ACC112 (cell line): ENCODE measurements around the gene PRKN.

Source experiments
- H2AFZ ChIP-seq: fragments of 200-600 bp; sonication (generic); one replicate; pipeline ENCODE4 v1.6.0; 2017; ENCODE audit warnings: antibody characterized with exemption, low read length; ENCODE audit not compliant: unreplicated experiment
- H3K27ac ChIP-seq: fragments of 200-600 bp; sonication (generic); 2 replicates; pipeline ENCODE4 v1.5.1; 2014; ENCODE audit warnings: low read depth, mild to moderate bottlenecking, antibody characterized with exemption, low read length, moderate library complexity
- H3K27me3 ChIP-seq: fragments of 200-600 bp; sonication (generic); 2 replicates; pipeline ENCODE4 v1.6.1; 2014; ENCODE audit warnings: mild to moderate bottlenecking, antibody characterized with exemption, low read length, moderate library complexity, mixed read lengths; ENCODE audit not compliant: insufficient read depth
- H3K36me3 ChIP-seq: fragments of 200-600 bp; sonication (generic); 2 replicates; pipeline ENCODE4 v1.6.1; 2016; ENCODE audit warnings: mild to moderate bottlenecking, antibody characterized with exemption, low read length, moderate library complexity, mixed read lengths; ENCODE audit not compliant: insufficient read depth
- H3K4me1 ChIP-seq: fragments of 200-600 bp; sonication (generic); one replicate; pipeline ENCODE4 v1.6.1; 2016; ENCODE audit warnings: low read length, mixed read lengths; ENCODE audit not compliant: insufficient read depth, unreplicated experiment, control insufficient read depth
- H3K4me3 ChIP-seq: fragments of 200-600 bp; sonication (generic); 2 replicates; pipeline ENCODE4 v1.5.1; 2014; ENCODE audit warnings: mild to moderate bottlenecking, low read depth, low read length
- H3K79me2 ChIP-seq: fragments of 200-600 bp; sonication (generic); one replicate; pipeline ENCODE4 v1.6.0; 2016; ENCODE audit warnings: low read length; ENCODE audit not compliant: control insufficient read depth, unreplicated experiment, insufficient read depth

Gene PRKN

GRCh38 chr6:161407581-161407980 is 1320.0 kb downstream of the PRKN start:
- Histone ChIP-seq H3K4me1 (peaks cover 26% of the 10 kb centered on the region), H3K4me3 (no peak overlapping the region), H3K79me2 (no peaks in the 10 kb centered on the region), H3K27ac (peak overlapping the region; percentile 91), H3K27me3 (no peaks in the 10 kb centered on the region), H3K36me3 (no peaks in the 10 kb centered on the region), H2AFZ (peak overlapping the region; percentile 13)

DNA sequence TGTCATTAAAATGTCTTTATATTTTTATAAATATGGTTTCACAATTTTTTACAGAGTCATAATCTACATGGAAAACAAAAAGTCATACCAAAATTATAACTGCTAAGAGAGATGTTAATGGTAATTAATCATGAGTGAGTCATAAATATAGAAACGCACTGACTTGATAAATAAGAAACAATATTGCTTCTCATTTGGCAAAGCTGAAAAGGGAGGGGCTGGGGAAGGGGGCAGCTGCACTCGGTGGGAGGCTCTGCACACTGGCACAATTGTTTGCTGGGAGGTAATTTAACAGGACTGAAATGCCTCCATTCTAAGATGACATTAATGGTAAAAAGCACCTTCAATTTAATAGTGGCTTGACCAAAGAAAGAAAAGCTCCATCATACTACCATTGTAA is 1320.5 kb downstream of the PRKN start:
- peak overlapping the region; percentile 13 for H2AFZ ChIP-seq
- H3K4me1 ChIP-seq, result peaks cover 26% of the 10 kb centered on the region
- no peak overlapping the region for H3K4me3 ChIP-seq
- H3K36me3 ChIP-seq, result no peaks in the 10 kb centered on the region
- H3K27ac ChIP-seq, result peak overlapping the region; percentile 91
- H3K79me2 ChIP-seq, result no peaks in the 10 kb centered on the region
- H3K27me3 ChIP-seq, result no peaks in the 10 kb centered on the region

DNA sequence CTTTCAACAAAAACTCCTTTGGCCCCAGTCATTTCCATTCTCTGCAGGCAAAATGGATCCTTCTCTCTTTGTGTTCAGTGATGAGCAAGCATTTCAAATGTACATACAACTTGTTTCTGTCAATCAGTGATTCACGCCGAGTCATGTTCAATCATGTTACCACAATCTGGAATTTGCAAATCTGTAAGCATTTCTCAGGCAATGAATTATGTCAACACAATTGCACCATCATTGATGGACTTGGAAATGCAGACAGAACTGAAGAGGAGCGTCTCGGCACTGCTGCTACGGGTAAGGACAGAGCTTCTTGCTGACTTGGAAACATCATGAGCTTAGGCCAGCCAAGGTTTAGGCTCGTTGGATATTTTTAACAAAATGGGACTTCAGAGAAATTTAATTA is 1320.9 kb downstream of the PRKN start:
- Histone ChIP-seq H3K36me3 (no peaks in the 10 kb centered on the region), H3K4me1 (peaks cover 26% of the 10 kb centered on the region), H3K27me3 (no peaks in the 10 kb centered on the region), H2AFZ (peak overlapping the region; percentile 11), H3K79me2 (no peaks in the 10 kb centered on the region), H3K27ac (peak overlapping the region; percentile 91), H3K4me3 (peak overlapping the region; percentile 22; the same call in 1 of the 2 replicates)

DNA sequence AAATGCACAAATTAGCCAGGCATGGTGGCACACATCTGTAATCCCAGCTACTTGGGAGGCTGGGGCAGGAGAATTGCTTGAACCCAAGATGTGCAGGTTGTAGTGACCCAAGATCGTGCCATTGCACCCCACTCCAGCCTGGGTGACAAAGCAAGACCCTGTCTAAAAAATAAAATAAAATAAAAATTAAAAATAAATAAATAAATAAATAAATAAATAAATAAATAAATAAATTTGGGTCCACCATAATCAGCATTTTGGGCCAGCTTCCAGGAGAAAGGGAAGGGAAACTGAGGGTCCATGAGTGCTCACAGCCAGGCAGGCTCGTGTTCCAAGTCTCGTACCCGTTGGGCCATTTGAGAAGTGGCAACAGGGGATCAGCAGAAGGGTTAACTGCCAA is 1322.1 kb downstream of the PRKN start:
- H3K79me2 ChIP-seq, result no peaks in the 10 kb centered on the region
- no peaks in the 10 kb centered on the region for H3K36me3 ChIP-seq
- H3K4me1 ChIP-seq, result peaks cover 26% of the 10 kb centered on the region
- H3K27me3 ChIP-seq, result no peaks in the 10 kb centered on the region
- no peak overlapping the region for H3K27ac ChIP-seq
- no peak overlapping the region for H2AFZ ChIP-seq
- no peak overlapping the region for H3K4me3 ChIP-seq

DNA sequence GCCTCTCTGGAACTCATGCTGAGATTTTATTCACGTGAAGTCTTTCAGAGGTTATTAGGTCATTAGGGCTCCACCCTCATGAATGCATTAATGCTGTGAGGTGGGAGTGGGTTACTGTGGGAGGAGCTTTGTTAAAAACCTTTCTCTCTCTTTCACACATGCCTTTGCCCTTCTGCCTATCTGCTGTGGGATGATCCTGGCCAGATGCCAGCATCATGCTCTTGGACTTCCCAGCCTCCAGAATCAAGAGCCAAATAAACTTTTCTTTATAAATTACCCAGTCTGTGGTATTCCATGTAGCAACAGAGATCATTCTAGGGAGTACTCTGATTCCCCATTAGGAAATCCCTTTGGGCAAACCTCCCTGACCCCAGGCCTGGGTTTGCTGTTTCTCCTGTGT is 1323.8 kb downstream of the PRKN start:
- Histone ChIP-seq H3K36me3 (no peaks in the 10 kb centered on the region), H3K27me3 (no peaks in the 10 kb centered on the region), H3K4me3 (no peak overlapping the region), H3K79me2 (no peaks in the 10 kb centered on the region), H2AFZ (no peak overlapping the region), H3K4me1 (peaks cover 26% of the 10 kb centered on the region), H3K27ac (no peak overlapping the region)

DNA sequence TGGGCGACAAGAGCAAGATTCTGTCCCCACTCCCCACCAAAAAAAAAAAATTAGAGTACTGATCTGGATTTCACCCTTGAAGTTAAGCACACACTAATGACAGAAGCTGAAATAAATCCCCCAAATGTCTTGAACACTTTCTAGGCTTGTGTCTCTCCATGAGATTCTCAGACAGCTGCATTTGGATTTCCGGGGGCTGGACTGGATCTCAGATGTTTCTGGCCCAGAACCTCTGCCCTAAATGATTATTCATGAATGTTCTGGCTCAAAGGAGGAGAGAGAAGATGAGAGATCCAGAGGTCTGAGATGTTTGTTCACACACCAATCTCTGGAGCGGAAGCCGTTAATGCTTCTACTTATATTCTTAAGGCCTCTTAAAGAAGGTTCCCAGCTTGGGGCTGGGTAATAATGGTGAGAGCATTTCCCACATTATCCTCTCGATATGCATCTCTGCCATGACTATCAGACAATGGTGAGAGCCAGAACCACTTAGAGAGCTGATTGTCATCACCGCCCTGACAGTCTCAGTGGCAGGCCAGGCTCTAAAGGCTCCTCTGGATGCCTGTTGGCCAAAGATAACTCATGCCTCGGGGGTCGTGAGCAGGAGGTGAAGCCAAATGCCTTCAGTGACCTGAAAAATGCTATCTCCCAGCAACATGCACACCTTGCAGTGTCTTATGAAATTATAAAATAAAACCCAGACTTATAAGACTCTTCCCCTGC is 1325.8 kb downstream of the PRKN start:
- no peaks in the 10 kb centered on the region for H3K36me3 ChIP-seq
- no peaks in the 10 kb centered on the region for H3K27me3 ChIP-seq
- no peaks in the 10 kb centered on the region for H3K79me2 ChIP-seq
- H3K4me1 ChIP-seq, result peaks cover 10% of the 10 kb centered on the region
- no peak overlapping the region for H3K4me3 ChIP-seq
- no peak overlapping the region for H2AFZ ChIP-seq
- no peak overlapping the region for H3K27ac ChIP-seq

- Histone ChIP-seq H3K27ac (no peak overlapping the region), H3K4me3 (no peak overlapping the region), H3K36me3 (no peaks in the 10 kb centered on the region), H3K79me2 (no peaks in the 10 kb centered on the region), H2AFZ (no peak overlapping the region), H3K27me3 (no peaks in the 10 kb centered on the region), H3K4me1 (peaks cover 2% of the 10 kb centered on the region)
Measured at GRCh38 chr6:161400671-161401070, 1326.9 kb downstream of the PRKN start.

- Histone ChIP-seq H3K36me3 (no peaks in the 10 kb centered on the region), H3K27ac (no peak overlapping the region), H2AFZ (no peak overlapping the region), H3K27me3 (no peaks in the 10 kb centered on the region), H3K79me2 (no peaks in the 10 kb centered on the region), H3K4me3 (no peak overlapping the region), H3K4me1 (peaks cover 7% of the 10 kb centered on the region)
Measured at GRCh38 chr6:161396539-161396938, 1331.0 kb downstream of the PRKN start.

DNA sequence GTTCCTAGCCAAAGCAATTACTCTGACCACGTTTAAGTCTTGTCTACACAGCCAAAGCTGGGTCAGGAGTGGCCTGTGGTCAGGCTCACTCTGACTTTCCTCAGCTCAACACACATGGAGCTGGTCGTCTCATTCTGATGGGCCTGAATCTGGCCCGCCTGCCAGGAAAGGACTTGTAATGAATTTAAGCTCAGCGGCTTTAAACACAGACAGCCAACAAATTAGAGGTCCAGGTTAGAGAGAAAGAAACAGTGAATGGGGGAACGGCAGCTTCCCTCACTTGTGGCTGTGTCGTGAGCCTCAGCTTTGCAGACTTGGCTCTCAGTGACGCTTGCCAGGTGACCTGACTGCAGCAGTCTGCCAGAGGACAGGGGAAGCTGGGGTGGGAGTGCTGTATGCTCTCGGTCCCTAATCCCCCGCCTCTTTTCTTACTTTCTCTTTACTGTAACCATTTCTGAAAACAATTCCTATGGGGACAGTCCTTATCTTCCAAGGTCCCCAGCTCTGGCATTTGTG is 1331.8 kb downstream of the PRKN start:
- no peak overlapping the region for H3K4me3 ChIP-seq
- H3K27me3 ChIP-seq, result no peaks in the 10 kb centered on the region
- no peak overlapping the region for H2AFZ ChIP-seq
- no peak overlapping the region for H3K27ac ChIP-seq
- no peaks in the 10 kb centered on the region for H3K79me2 ChIP-seq
- no peaks in the 10 kb centered on the region for H3K36me3 ChIP-seq
- H3K4me1 ChIP-seq, result peaks cover 7% of the 10 kb centered on the region

GRCh38 chr6:161394437-161394836 is 1333.1 kb downstream of the PRKN start:
- Histone ChIP-seq H3K27ac (no peak overlapping the region), H3K79me2 (no peaks in the 10 kb centered on the region), H3K36me3 (no peaks in the 10 kb centered on the region), H3K4me3 (peak overlapping the region; percentile 58), H2AFZ (peak overlapping the region; percentile 51), H3K4me1 (peaks cover 7% of the 10 kb centered on the region), H3K27me3 (no peaks in the 10 kb centered on the region)

GRCh38 chr6:161393839-161394364 is 1333.7 kb downstream of the PRKN start:
- Histone ChIP-seq H3K27me3 (no peaks in the 10 kb centered on the region), H3K79me2 (no peaks in the 10 kb centered on the region), H3K36me3 (no peaks in the 10 kb centered on the region), H3K4me1 (peaks cover 7% of the 10 kb centered on the region), H3K4me3 (peak overlapping the region; percentile 58), H2AFZ (peak overlapping the region; percentile 51), H3K27ac (no peak overlapping the region)
